HG03097 (cell line): ENCODE results near the gene FMO5.
"Not testable (repeated sequence)": the region's sequence is repeated elsewhere in the genome, so short reads cannot be mapped to it uniquely, and the experiment has no call there.

Source experiments
- ATAC-seq: cut with Tn5 transposase; IDR thresholded peaks from one replicate; pipeline ENCODE4 v1.9.1; 2021; ENCODE audit not compliant: unreplicated experiment, low FRiP score

FMO5 gene

GRCh38 chr1:147240131-147240721 is 15.1 kb upstream of the FMO5 start:
- ATAC-seq, result not testable (repeated sequence)

GRCh38 chr1:147238925-147239820 is 14.0 kb upstream of the FMO5 start:
- no peak for ATAC-seq

- no peak for ATAC-seq
Measured at GRCh38 chr1:147238053-147238902, 13.1 kb upstream of the FMO5 start.

GRCh38 chr1:147236959-147237791 is 12.0 kb upstream of the FMO5 start:
- ATAC-seq, result no peak

- ATAC-seq, result no peak
Measured at GRCh38 chr1:147236448-147236847, 11.3 kb upstream of the FMO5 start.

GRCh38 chr1:147235822-147236221 is 10.7 kb upstream of the FMO5 start:
- ATAC-seq, result no peak

- not testable (repeated sequence) for ATAC-seq
Measured at GRCh38 chr1:147233903-147234302, 8.8 kb upstream of the FMO5 start.

GRCh38 chr1:147231032-147231431 is 5.9 kb upstream of the FMO5 start:
- ATAC-seq, result not testable (repeated sequence)

- ATAC-seq, result no peak
Measured at GRCh38 chr1:147223740-147224615, 1.2 kb downstream of the FMO5 start.

GRCh38 chr1:147218606-147219005 is 6.5 kb downstream of the FMO5 start:
- no peak for ATAC-seq

GRCh38 chr1:147217141-147217540 is 8.0 kb downstream of the FMO5 start:
- ATAC-seq, result no peak

- ATAC-seq, result no peak
Measured at GRCh38 chr1:147216124-147216523, 9.0 kb downstream of the FMO5 start.

GRCh38 chr1:147215540-147215916 is 9.6 kb downstream of the FMO5 start:
- no peak for ATAC-seq

- ATAC-seq, result no peak
Measured at GRCh38 chr1:147214842-147215539, 10.1 kb downstream of the FMO5 start.

- ATAC-seq, result no peak
Measured at GRCh38 chr1:147214325-147214724, 10.8 kb downstream of the FMO5 start.

- ATAC-seq, result no peak
Measured at GRCh38 chr1:147213271-147213670, 11.9 kb downstream of the FMO5 start.

GRCh38 chr1:147211577-147211976 is 13.6 kb downstream of the FMO5 start:
- no peak for ATAC-seq

- ATAC-seq, result no peak
Measured at GRCh38 chr1:147210987-147211386, 14.2 kb downstream of the FMO5 start.
